Measurements from ENCODE around the gene CCDC91.
"Not testable (repeated sequence)": the region's sequence is repeated elsewhere in the genome, so short reads cannot be mapped to it uniquely, and the experiment has no call there.

The CCDC91 gene

GRCh38 chr12:28242496-28243309 lies 52.4 kb downstream of the CCDC91 start:
- no peak for DNase-seq (ENCODE audit: low read depth, low spot score)
- TF ChIP-seq FOXP2 (optimal IDR thresholded peaks at IDR 0.05; ENCODE audit: control extremely low read depth, extremely low read length, insufficient read depth) (no peak), POLR2AphosphoS5 (IDR thresholded peaks at IDR 0.05; ENCODE audit: borderline replicate concordance, low read depth, low read length) (no peak), EZH2 (IDR thresholded peaks at IDR 0.05) (no peak)
- Histone ChIP-seq H3K9me3 (ENCODE audit: low read depth, low read length) (no peaks in the 10 kb centered on the region), H3K4me3 (no peak overlapping the region), H3K9ac (ENCODE audit: insufficient read length) (no peak overlapping the region), H3K36me3 (ENCODE audit: insufficient read depth, low read length) (no peaks in the 10 kb centered on the region), H3K27ac (no peak overlapping the region)

GRCh38 chr12:28243310-28243633 lies 53.0 kb downstream of the CCDC91 start:
- Histone ChIP-seq H3K9ac (ENCODE audit: insufficient read length) (no peak overlapping the region), H3K4me3 (no peak overlapping the region), H3K9me3 (ENCODE audit: low read depth, low read length) (no peaks in the 10 kb centered on the region), H3K27ac (no peak overlapping the region), H3K36me3 (ENCODE audit: insufficient read depth, low read length) (no peaks in the 10 kb centered on the region)
- no peak for DNase-seq (ENCODE audit: low read depth, low spot score)
- TF ChIP-seq EZH2 (IDR thresholded peaks at IDR 0.05): no peak
- no peak for TF ChIP-seq POLR2AphosphoS5 (IDR thresholded peaks at IDR 0.05; ENCODE audit: borderline replicate concordance, low read depth, low read length)
- no peak for TF ChIP-seq FOXP2 (optimal IDR thresholded peaks at IDR 0.05; ENCODE audit: control extremely low read depth, extremely low read length, insufficient read depth)

GRCh38 chr12:28247806-28248205 lies 57.5 kb downstream of the CCDC91 start:
- Histone ChIP-seq H3K9ac (ENCODE audit: insufficient read length) (no peak overlapping the region), H3K4me3 (no peak overlapping the region), H3K9me3 (ENCODE audit: low read depth, low read length) (no peaks in the 10 kb centered on the region), H3K36me3 (ENCODE audit: insufficient read depth, low read length) (no peaks in the 10 kb centered on the region), H3K27ac (no peak overlapping the region)
- TF ChIP-seq POLR2AphosphoS5 (IDR thresholded peaks at IDR 0.05; ENCODE audit: borderline replicate concordance, low read depth, low read length): no peak
- no peak for TF ChIP-seq EZH2 (IDR thresholded peaks at IDR 0.05)
- no peak for TF ChIP-seq FOXP2 (optimal IDR thresholded peaks at IDR 0.05; ENCODE audit: control extremely low read depth, extremely low read length, insufficient read depth)
- no peak for DNase-seq (ENCODE audit: low read depth, low spot score)

GRCh38 chr12:28248555-28249145 lies 58.4 kb downstream of the CCDC91 start:
- no peaks in the 10 kb centered on the region for H3K36me3 ChIP-seq (ENCODE audit: insufficient read depth, low read length)
- H3K4me3 ChIP-seq: no peak overlapping the region
- TF ChIP-seq EZH2 (IDR thresholded peaks at IDR 0.05) (no peak), POLR2AphosphoS5 (IDR thresholded peaks at IDR 0.05; ENCODE audit: borderline replicate concordance, low read depth, low read length) (no peak), FOXP2 (optimal IDR thresholded peaks at IDR 0.05; ENCODE audit: control extremely low read depth, extremely low read length, insufficient read depth) (no peak)
- no peak for DNase-seq (ENCODE audit: low read depth, low spot score)
- no peaks in the 10 kb centered on the region for H3K9me3 ChIP-seq (ENCODE audit: low read depth, low read length)
- H3K9ac ChIP-seq (ENCODE audit: insufficient read length): no peak overlapping the region
- no peak overlapping the region for H3K27ac ChIP-seq

GRCh38 chr12:28253161-28253641 lies 62.9 kb downstream of the CCDC91 start:
- Histone ChIP-seq H3K36me3 (ENCODE audit: insufficient read depth, low read length) (no peaks in the 10 kb centered on the region), H3K27ac (no peak overlapping the region), H3K4me3 (no peak overlapping the region), H3K9ac (ENCODE audit: insufficient read length) (no peak overlapping the region), H3K9me3 (ENCODE audit: low read depth, low read length) (no peaks in the 10 kb centered on the region)
- no peak for DNase-seq (ENCODE audit: low read depth, low spot score)
- TF ChIP-seq FOXP2 (optimal IDR thresholded peaks at IDR 0.05; ENCODE audit: control extremely low read depth, extremely low read length, insufficient read depth) (no peak), POLR2AphosphoS5 (IDR thresholded peaks at IDR 0.05; ENCODE audit: borderline replicate concordance, low read depth, low read length) (no peak), EZH2 (IDR thresholded peaks at IDR 0.05) (no peak)

GRCh38 chr12:28257411-28257810 lies 67.2 kb downstream of the CCDC91 start:
- no peaks in the 10 kb centered on the region for H3K36me3 ChIP-seq (ENCODE audit: insufficient read depth, low read length)
- no peak for DNase-seq (ENCODE audit: low read depth, low spot score)
- no peaks in the 10 kb centered on the region for H3K9me3 ChIP-seq (ENCODE audit: low read depth, low read length)
- no peak overlapping the region for H3K4me3 ChIP-seq
- no peak overlapping the region for H3K27ac ChIP-seq
- TF ChIP-seq POLR2AphosphoS5 (IDR thresholded peaks at IDR 0.05; ENCODE audit: borderline replicate concordance, low read depth, low read length): no peak
- no peak for TF ChIP-seq FOXP2 (optimal IDR thresholded peaks at IDR 0.05; ENCODE audit: control extremely low read depth, extremely low read length, insufficient read depth)
- no peak for TF ChIP-seq EZH2 (IDR thresholded peaks at IDR 0.05)
- H3K9ac ChIP-seq (ENCODE audit: insufficient read length): no peak overlapping the region

GRCh38 chr12:28258998-28259397 lies 68.7 kb downstream of the CCDC91 start:
- Histone ChIP-seq H3K36me3 (ENCODE audit: insufficient read depth, low read length) (no peaks in the 10 kb centered on the region), H3K4me3 (no peak overlapping the region), H3K27ac (no peak overlapping the region), H3K9me3 (ENCODE audit: low read depth, low read length) (no peaks in the 10 kb centered on the region), H3K9ac (ENCODE audit: insufficient read length) (no peak overlapping the region)
- no peak for DNase-seq (ENCODE audit: low read depth, low spot score)
- TF ChIP-seq EZH2 (IDR thresholded peaks at IDR 0.05): no peak
- TF ChIP-seq POLR2AphosphoS5 (IDR thresholded peaks at IDR 0.05; ENCODE audit: borderline replicate concordance, low read depth, low read length): no peak
- TF ChIP-seq FOXP2 (optimal IDR thresholded peaks at IDR 0.05; ENCODE audit: control extremely low read depth, extremely low read length, insufficient read depth): no peak

- no peak overlapping the region for H3K27ac ChIP-seq
- H3K36me3 ChIP-seq (ENCODE audit: insufficient read depth, low read length): no peaks in the 10 kb centered on the region
- no peak for DNase-seq (ENCODE audit: low read depth, low spot score)
- H3K9me3 ChIP-seq (ENCODE audit: low read depth, low read length): no peaks in the 10 kb centered on the region
- TF ChIP-seq FOXP2 (optimal IDR thresholded peaks at IDR 0.05; ENCODE audit: control extremely low read depth, extremely low read length, insufficient read depth) (no peak), POLR2AphosphoS5 (IDR thresholded peaks at IDR 0.05; ENCODE audit: borderline replicate concordance, low read depth, low read length) (no peak), EZH2 (IDR thresholded peaks at IDR 0.05) (no peak)
- no peak overlapping the region for H3K4me3 ChIP-seq
- H3K9ac ChIP-seq (ENCODE audit: insufficient read length): no peak overlapping the region
Observed at GRCh38 chr12:28265435-28266042, 75.3 kb downstream of the CCDC91 start.

GRCh38 chr12:28267920-28268607 lies 77.8 kb downstream of the CCDC91 start:
- H3K9ac ChIP-seq (ENCODE audit: insufficient read length); H3K36me3 ChIP-seq (ENCODE audit: insufficient read depth, low read length); H3K4me3 ChIP-seq; H3K27ac ChIP-seq; DNase-seq (ENCODE audit: low read depth, low spot score); H3K9me3 ChIP-seq (ENCODE audit: low read depth, low read length): not testable (repeated sequence)
